CD4-positive, alpha-beta T cell treated with Interleukin-1 beta for 1 hour (primary cell): Measurements from ENCODE around the gene SLIT1.
"Not testable (repeated sequence)": the region's sequence is repeated elsewhere in the genome, so short reads cannot be mapped to it uniquely, and the experiment has no call there.

Experiments
- DNase-seq, 2 donors: peaks; one replicate each; pipeline ENCODE4 v3.0.0-alpha.2; 2020 to 2022

SLIT1 gene

GRCh38 chr10:97038688-97039087 lies 147.1 kb downstream of the SLIT1 start:
- DNase-seq = no peak

DNA sequence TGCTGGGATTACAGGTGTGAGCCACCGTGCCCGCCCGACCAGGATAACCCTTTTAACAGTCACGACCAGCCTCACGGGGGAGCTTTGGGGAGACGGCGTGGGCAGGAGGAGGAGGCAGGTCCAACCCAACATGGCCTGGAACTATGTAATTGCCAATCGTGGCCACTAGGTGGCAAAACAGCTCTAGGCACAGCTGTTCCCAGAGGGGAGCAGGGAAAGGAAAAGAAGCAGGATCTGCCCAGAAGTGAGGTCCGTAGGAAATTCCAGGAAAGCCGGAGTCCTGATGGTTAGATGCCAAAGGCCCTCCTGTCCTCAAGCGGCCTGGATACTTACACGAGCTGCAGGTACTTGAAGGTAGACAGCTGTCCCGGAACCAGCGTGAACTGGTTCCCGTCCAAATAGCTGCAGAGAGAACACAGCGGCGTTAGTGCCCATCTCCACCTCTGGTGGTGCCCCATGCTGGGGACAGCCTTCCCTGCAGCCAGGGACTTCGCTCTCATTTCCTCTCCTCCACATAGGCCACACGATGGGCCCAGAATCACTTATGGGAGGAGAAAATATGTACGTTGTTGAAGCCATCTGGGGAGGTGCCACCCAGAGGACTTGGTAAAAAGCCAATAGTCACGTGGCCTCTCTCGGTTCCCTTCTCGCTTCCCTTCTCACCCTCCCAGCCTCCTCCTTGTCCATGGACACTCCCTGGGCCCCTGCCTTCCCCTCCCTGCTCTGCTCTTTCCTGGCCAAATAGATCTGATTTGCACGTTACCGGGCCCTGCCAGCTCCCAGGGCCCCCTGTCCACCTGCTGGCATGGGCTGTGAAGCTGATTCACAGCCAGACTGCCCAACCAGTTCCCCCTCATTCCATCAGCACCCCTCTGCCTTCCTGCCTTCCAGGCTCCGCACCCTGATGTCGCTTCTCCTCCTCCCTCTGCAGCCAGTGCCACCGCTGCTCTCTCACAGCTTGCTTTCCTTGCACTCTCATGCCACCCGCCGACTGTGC lies 148.1 kb downstream of the SLIT1 start:
- DNase-seq = peak; percentile 64

- DNase-seq = no peak
These were observed 150.6 kb downstream of the SLIT1 start for GRCh38 chr10:97034958-97035769.

- DNase-seq = no peak
These were observed 151.5 kb downstream of the SLIT1 start for GRCh38 chr10:97034301-97034700.

- not testable (repeated sequence) for DNase-seq
These were observed 151.9 kb downstream of the SLIT1 start for GRCh38 chr10:97033841-97034240.

- no peak for DNase-seq
These were observed 153.1 kb downstream of the SLIT1 start for GRCh38 chr10:97032624-97033023.

- no peak for DNase-seq
These were observed 154.3 kb downstream of the SLIT1 start for GRCh38 chr10:97031459-97031858.

- DNase-seq = no peak
These were observed 154.9 kb downstream of the SLIT1 start for GRCh38 chr10:97030894-97031293.

DNA sequence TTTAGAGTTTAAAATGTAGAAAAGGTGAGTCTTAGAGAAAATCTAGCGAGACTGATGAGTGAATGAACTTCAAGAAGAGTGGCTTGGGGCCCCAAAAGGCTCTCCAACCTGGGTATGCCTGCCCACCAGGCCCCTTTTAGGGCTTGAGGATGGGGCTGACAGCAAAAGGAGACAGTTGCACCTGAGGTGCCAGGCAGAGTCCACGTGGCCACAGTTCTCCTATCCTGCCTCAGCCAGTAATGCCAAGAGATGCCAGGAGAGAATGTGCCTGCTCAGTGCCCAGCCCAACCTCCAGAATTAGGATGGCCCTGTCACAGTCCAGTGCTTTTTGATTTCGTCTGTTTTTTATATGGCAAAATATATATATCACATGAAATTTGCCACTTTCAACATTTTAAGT lies 156.5 kb downstream of the SLIT1 start:
- DNase-seq = no peak

DNA sequence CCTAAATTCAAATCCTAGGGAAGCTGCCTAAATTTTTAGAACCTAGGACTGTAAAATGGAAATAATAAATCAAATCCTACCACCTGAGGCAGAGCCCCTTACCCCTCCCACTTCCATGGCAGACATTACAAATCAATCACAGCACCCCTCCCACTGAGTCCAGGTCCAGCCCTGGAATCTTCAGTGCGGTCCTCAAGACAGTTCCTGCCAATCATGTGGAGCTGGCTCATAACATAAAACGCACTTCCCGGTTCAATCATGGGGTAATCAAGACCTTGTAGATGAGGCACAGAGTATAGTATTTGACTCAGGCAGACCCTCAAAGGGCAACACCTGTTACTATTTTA lies 157.0 kb downstream of the SLIT1 start:
- DNase-seq = no peak

DNA sequence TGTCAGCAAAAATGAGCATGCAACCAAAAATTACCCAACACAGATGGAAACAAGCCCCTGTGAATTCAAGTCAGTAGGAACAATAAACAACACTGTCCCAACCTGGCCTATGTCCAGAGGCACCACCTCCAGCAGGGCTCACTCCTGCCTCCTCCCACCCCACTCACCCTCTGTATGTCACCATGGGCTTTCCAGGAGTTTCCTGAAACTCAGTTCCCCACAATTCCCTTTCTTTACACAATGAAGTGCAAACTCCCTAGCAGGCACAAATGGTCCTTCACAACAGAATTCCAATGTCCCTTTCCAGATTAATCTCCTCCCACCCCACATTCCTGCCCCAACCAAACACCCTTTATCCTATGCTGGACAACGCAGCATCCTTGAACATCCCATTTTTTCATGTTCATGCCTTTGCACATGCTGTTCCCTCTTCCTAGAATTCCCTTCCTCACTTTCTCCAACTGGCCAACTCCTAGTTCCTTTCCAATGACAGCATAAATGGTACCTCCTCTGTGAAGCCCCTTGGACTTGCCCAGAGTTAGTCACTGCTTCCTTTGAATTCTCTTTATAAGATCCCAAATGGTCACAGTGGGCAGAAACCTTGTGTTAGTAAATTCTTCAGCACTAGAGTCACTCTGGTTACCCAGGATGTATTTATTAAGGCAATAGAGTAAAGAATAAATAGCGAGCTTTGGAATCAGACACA lies 157.5 kb downstream of the SLIT1 start:
- DNase-seq = no peak

- peak; percentile 24 to 43 for DNase-seq
These were observed 160.0 kb downstream of the SLIT1 start for GRCh38 chr10:97025613-97026242.

- no peak for DNase-seq
These were observed 161.3 kb downstream of the SLIT1 start for GRCh38 chr10:97024168-97025073.

DNA sequence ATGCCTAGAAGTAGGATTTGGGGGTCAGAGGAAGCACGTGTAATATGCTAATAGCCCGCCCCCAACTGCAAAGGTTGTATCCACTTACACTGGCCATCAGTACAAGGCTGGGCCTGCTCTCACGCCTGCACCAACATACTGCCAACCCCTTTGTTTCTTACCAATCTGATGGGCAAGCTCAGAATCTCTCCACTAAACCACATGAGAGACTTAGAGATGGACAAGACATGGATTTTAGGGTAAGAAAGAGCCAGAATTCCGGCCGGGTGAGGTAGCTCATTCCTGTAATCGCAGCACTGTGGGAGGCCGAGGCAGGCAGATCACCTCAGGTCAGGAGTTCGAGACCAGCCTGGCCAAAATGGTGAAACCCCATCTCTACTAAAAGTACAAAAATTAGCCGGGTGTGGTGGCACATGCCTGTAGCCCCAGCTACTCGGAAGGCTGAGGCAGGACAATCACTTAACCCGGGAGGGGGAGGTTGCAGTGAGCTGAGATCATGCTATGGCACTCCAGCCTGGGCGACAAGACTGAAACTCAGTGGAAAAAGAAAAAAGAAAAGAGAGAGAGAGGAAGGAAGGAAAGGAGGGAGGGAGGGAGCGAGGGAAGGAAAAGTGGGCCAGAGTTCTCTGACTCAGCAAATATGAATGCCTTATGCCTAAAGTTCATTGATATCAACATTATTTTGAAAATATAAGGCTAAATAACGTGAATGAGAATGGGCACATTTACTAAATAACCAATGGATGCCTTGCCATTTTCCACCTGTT lies 162.2 kb downstream of the SLIT1 start:
- no peak for DNase-seq

GRCh38 chr10:97022616-97023015 lies 163.1 kb downstream of the SLIT1 start:
- DNase-seq = no peak

- no peak for DNase-seq
These were observed 165.0 kb downstream of the SLIT1 start for GRCh38 chr10:97020452-97021400.

- DNase-seq = no peak
These were observed 166.4 kb downstream of the SLIT1 start for GRCh38 chr10:97019213-97019844.

DNA sequence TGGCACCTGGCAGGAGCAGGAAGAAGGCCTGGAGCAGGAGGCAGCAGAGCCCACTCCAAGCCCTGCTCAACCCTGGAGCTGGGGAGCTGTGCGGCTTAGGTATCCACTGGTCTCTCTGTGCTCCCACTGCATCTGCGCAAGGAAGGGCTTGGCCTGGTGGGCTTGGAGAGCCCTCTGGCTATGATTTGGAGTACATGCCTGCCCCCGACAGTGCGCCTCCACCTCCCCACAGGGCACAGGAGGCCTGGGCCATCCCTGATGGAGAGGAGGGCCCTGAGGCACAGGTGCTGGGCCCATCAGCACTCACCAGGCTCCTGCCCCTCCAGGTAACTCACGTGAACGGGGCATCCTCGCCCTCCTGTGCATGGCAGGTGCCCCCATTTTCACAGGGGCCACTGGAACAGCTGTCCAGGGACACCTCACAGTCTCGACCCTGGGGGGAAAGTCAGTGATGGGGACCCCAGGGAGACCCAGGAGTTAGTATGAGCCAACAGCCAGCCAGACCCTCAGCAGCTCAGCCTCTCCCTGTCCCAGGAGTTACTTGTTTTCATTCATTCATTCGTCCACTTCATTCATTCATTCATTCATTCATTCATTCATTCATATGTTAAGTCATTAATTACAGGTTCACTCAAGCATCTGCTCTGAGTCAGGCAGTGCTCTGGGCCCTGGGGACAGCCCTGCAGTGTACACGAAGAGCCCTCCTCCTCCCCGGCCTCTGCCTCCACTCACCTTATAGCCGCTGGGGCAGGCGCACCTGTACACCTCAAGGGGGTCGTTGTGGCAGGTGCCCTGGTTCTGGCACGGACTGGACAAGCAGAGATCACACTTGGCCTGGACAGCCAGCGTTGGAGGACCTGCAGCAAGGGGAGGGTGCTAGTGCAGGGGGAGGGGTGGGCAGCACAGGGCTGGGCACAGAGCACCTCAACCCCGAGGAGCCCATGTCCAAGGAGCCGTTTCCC lies 167.2 kb downstream of the SLIT1 start:
- DNase-seq = no peak
